BLaER1 treated with 17β-estradiol and CSF1 and Interleukin-3, amounts not matched to agents 10 nM and 100 nM (cell line): Measurements from ENCODE around the gene INPP5A.

Experiments
- H3K27ac ChIP-seq, 11 experiments: shearing (Covaris generic); formaldehyde crosslinking; 2 replicates each; pipeline ENCODE4 v1.8.1; 2022
- H3K27me3 ChIP-seq, 11 experiments: shearing (Covaris generic); formaldehyde crosslinking; 2 replicates each; pipeline ENCODE4 v1.8.1; 2022
- H3K36me3 ChIP-seq, 11 experiments: shearing (Covaris generic); formaldehyde crosslinking; 2 replicates each; pipeline ENCODE4 v1.8.1; 2022
- H3K4me1 ChIP-seq, 10 experiments: shearing (Covaris generic); formaldehyde crosslinking; 2 replicates each; pipeline ENCODE4 v1.8.1; 2022
- H3K4me2 ChIP-seq, 11 experiments: shearing (Covaris generic); formaldehyde crosslinking; 2 replicates each; pipeline ENCODE4 v1.8.1; 2022
- H3K4me3 ChIP-seq, 10 experiments: shearing (Covaris generic); formaldehyde crosslinking; 2 replicates each; pipeline ENCODE4 v1.8.1; 2022
- H3K9ac ChIP-seq, 11 experiments: shearing (Covaris generic); formaldehyde crosslinking; 2 replicates each; pipeline ENCODE4 v1.8.1; 2022
- H3K9me3 ChIP-seq, 11 experiments: shearing (Covaris generic); formaldehyde crosslinking; replicated peaks in 1 of 11; 2 replicates each; pipeline ENCODE4 v1.8.1; 2022
- H4K20me1 ChIP-seq, 11 experiments: shearing (Covaris generic); formaldehyde crosslinking; 2 replicates each; pipeline ENCODE4 v1.8.1; 2022
- Cebpa-rat ChIP-seq, 11 experiments: shearing (Covaris generic); IDR thresholded peaks; 2 replicates each; pipeline ENCODE4 v1.8.1; 2022

The INPP5A gene

DNA sequence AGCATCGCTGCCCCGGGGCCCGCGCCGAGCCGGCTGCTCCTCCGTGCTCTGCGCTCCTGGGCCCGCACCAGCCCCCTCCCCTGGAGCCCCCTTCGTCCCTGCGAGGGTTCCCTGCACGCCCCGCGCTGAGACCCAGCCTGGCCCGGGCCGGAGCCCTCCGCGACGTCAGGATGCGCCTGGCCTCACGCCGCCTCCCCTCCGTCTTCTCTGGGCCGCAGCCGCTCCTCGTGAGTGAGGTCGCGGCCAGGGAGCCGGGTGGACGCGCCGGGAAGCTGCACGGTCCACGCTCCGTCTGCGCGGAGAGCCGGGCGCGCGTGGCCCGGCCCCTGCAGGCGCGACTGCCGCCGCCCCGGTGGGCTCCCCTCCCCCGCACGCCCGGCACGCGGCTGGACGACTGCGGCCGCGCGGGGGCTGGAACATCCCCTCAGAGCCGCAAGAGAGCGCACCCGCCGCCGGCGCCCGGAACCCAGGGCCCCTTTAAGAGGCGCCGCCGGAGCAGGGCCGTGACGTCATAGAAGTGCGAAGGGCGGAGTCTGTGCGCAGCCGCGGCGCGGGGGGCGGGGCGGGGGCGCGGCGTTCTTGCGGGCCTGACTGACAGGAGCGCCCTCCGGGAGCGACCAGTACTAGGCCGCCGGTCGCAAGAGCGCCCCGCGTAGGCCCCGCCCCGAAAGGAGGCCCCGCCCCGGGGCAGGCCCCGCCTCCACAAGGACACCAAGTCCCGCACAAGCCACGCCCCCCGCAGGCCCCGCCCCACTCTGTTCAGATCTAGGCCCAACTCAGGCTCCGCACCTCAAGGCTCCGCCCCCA, 507 bp upstream of the INPP5A start:
- Histone ChIP-seq H3K27me3 (0 out of 22 replicates have a peak, but pooled peaks cover 0 to 5% (median 0%) of the 10 kb centered on the region in 11 experiments), H3K4me2 (peak overlapping the region; percentile 89 to 100 (median 98)), H3K4me3 (peak overlapping the region; percentile 74 to 95 (median 84)), H3K27ac (peak overlapping the region; percentile 34 to 91 (median 85); a peak in 21 of 22 replicates), H3K9ac (peak overlapping the region; percentile 77 to 96 (median 90)), H4K20me1 (peaks cover 20 to 63% (median 41%) of the 10 kb centered on the region in 11 experiments; a peak in 21 of 22 replicates), H3K36me3 (peaks cover 0 to 13% (median 0%) of the 10 kb centered on the region in 11 experiments; a peak in 5 of 22 replicates), H3K9me3 (peaks cover 0 to 8% (median 5%) of the 10 kb centered on the region in 11 experiments; a peak in 18 of 22 replicates), H3K4me1 (peaks cover 47 to 69% (median 66%) of the 10 kb centered on the region in 10 experiments)
- no peak for TF ChIP-seq Cebpa-rat (IDR thresholded peaks at IDR 0.05)

DNA sequence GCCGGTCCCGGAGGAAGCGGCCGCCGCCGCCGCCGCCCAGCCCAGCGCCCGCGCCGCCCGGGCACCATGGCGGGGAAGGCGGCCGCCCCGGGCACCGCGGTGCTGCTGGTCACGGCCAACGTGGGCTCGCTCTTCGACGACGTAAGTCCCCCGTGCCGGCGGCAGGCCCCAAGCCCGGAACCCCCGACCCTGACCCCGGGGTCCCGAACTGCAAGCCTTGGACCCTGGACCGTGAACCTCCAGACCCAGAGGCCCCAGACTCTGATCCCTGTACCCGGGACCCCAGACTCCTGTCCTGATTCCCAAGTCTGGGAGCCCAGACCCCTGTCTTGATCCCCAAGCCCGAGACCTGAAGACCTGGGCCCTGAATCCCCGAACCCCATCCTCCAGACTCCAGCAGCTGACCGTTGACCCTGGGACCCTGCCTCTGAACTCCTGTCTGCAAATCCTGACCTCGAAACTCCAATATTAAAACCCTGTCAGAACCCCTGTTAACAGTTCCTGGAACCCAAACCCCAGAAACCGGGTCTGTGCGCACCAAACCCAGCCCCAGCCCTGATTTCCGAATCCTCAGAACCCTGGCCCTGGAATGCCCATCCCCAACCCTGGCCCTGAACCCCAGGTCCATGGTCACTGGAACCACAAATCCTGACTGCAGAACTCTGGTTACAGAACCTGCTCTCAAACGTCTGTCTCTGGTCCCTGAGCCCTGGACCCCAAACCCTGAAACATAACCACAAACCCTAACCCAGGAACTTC, 623 bp downstream of the INPP5A start:
- peak overlapping the region; percentile 71 to 97 (median 88) for H3K4me3 ChIP-seq
- H3K4me1 ChIP-seq = peaks cover 50 to 78% (median 76%) of the 10 kb centered on the region in 10 experiments
- peak overlapping the region; percentile 96 to 100 (median 99) for H3K4me2 ChIP-seq
- peak overlapping the region; percentile 75 to 92 (median 86) for H3K27ac ChIP-seq
- TF ChIP-seq Cebpa-rat (IDR thresholded peaks at IDR 0.05) = no peak
- H3K9ac ChIP-seq = peak overlapping the region; percentile 86 to 96 (median 92)
- H3K9me3 ChIP-seq = no peaks in the 10 kb centered on the region
- H3K36me3 ChIP-seq = peaks cover 0 to 24% (median under 1%) of the 10 kb centered on the region in 11 experiments; a peak in 6 of 22 replicates
- peaks cover 0 to 8% (median 0%) of the 10 kb centered on the region in 11 experiments; a peak in 2 of 22 replicates for H3K27me3 ChIP-seq
- H4K20me1 ChIP-seq = peaks cover 26 to 75% (median 53%) of the 10 kb centered on the region in 11 experiments; a peak in 21 of 22 replicates

- peak overlapping the region; percentile 86 to 96 (median 92); a peak in 20 of 22 replicates for H3K9ac ChIP-seq
- H4K20me1 ChIP-seq = peaks cover 32 to 78% (median 60%) of the 10 kb centered on the region in 11 experiments; a peak in 21 of 22 replicates
Observed at GRCh38 chr10:132538790-132539421, 1.3 kb downstream of the INPP5A start.

GRCh38 chr10:132539431-132539839, 1.8 kb downstream of the INPP5A start:
- peak overlapping the region; percentile 96 to 100 (median 99) for H3K4me2 ChIP-seq
- H3K9ac ChIP-seq = peak overlapping the region in 10 of 11 experiments; percentile 86 to 96 (median 92); a peak in 19 of 22 replicates
- TF ChIP-seq Cebpa-rat (IDR thresholded peaks at IDR 0.05) = no peak
- peak overlapping the region; percentile 71 to 97 (median 88); a peak in 18 of 20 replicates for H3K4me3 ChIP-seq
- H4K20me1 ChIP-seq = peaks cover 38 to 80% (median 64%) of the 10 kb centered on the region in 11 experiments; a peak in 21 of 22 replicates
- H3K9me3 ChIP-seq = no peaks in the 10 kb centered on the region
- peaks cover 57 to 87% (median 83%) of the 10 kb centered on the region in 10 experiments for H3K4me1 ChIP-seq
- peaks cover 0 to 20% (median 0%) of the 10 kb centered on the region in 11 experiments; a peak in 4 of 22 replicates for H3K27me3 ChIP-seq
- peak overlapping the region in 9 of 11 experiments; percentile 82 to 92 (median 87); a peak in 16 of 22 replicates for H3K27ac ChIP-seq
- peaks cover 0 to 35% (median 5%) of the 10 kb centered on the region in 11 experiments; a peak in 8 of 22 replicates for H3K36me3 ChIP-seq

More at GRCh38 chr10:132538790-132539421, 1.3 kb downstream of the INPP5A start:
- Histone ChIP-seq H3K27ac (peak overlapping the region in 9 of 11 experiments; percentile 82 to 92 (median 87); a peak in 17 of 22 replicates), H3K4me2 (peak overlapping the region; percentile 96 to 100 (median 99)), H3K9me3 (no peaks in the 10 kb centered on the region), H3K4me1 (peaks cover 52 to 84% (median 81%) of the 10 kb centered on the region in 10 experiments), H3K4me3 (peak overlapping the region; percentile 71 to 97 (median 88)), H3K27me3 (peaks cover 0 to 15% (median 0%) of the 10 kb centered on the region in 11 experiments; a peak in 4 of 22 replicates), H3K36me3 (peaks cover 0 to 31% (median 5%) of the 10 kb centered on the region in 11 experiments; a peak in 8 of 22 replicates)
- TF ChIP-seq Cebpa-rat (IDR thresholded peaks at IDR 0.05) = no peak

GRCh38 chr10:132539894-132540293, 2.3 kb downstream of the INPP5A start:
- Histone ChIP-seq H3K27me3 (peaks cover 0 to 22% (median 0%) of the 10 kb centered on the region in 11 experiments; a peak in 4 of 22 replicates), H3K9me3 (no peaks in the 10 kb centered on the region), H3K4me3 (peak overlapping the region in 9 of 10 experiments; percentile 15 to 97 (median 85); a peak in 17 of 20 replicates), H3K4me1 (peaks cover 62 to 87% (median 83%) of the 10 kb centered on the region in 10 experiments), H3K4me2 (peak overlapping the region; percentile 96 to 100 (median 99); a peak in 21 of 22 replicates), H3K36me3 (peaks cover 0 to 35% (median 5%) of the 10 kb centered on the region in 11 experiments; a peak in 8 of 22 replicates), H3K9ac (peak overlapping the region in 9 of 11 experiments; percentile 24 to 96 (median 92); a peak in 18 of 22 replicates), H3K27ac (peak overlapping the region in 9 of 11 experiments; percentile 7 to 92 (median 87); a peak in 16 of 22 replicates), H4K20me1 (peaks cover 40 to 83% (median 66%) of the 10 kb centered on the region in 11 experiments; a peak in 21 of 22 replicates)
- no peak for TF ChIP-seq Cebpa-rat (IDR thresholded peaks at IDR 0.05)

GRCh38 chr10:132540456-132540855, 2.9 kb downstream of the INPP5A start:
- peak overlapping the region in 10 of 11 experiments; percentile 1 to 96 (median 91); a peak in 19 of 22 replicates for H3K9ac ChIP-seq
- peak overlapping the region in 9 of 11 experiments; percentile 7 to 92 (median 87); a peak in 16 of 22 replicates for H3K27ac ChIP-seq
- H4K20me1 ChIP-seq = peaks cover 46 to 83% (median 72%) of the 10 kb centered on the region in 11 experiments; a peak in 21 of 22 replicates
- H3K4me3 ChIP-seq = peak overlapping the region in 9 of 10 experiments; percentile 15 to 97 (median 85); a peak in 16 of 20 replicates
- peaks cover 0 to 22% (median 0%) of the 10 kb centered on the region in 11 experiments; a peak in 4 of 22 replicates for H3K27me3 ChIP-seq
- no peaks in the 10 kb centered on the region for H3K9me3 ChIP-seq
- H3K4me1 ChIP-seq = peaks cover 67 to 87% (median 83%) of the 10 kb centered on the region in 10 experiments
- H3K36me3 ChIP-seq = peaks cover 0 to 35% (median 5%) of the 10 kb centered on the region in 11 experiments; a peak in 8 of 22 replicates
- TF ChIP-seq Cebpa-rat (IDR thresholded peaks at IDR 0.05) = no peak
- peak overlapping the region; percentile 96 to 100 (median 99) for H3K4me2 ChIP-seq

- Histone ChIP-seq H3K4me3 (peak overlapping the region in 8 of 10 experiments; percentile 15 to 97 (median 88); a peak in 13 of 20 replicates), H3K27me3 (peaks cover 0 to 22% (median 0%) of the 10 kb centered on the region in 11 experiments; a peak in 4 of 22 replicates), H4K20me1 (peaks cover 53 to 85% (median 78%) of the 10 kb centered on the region in 11 experiments; a peak in 21 of 22 replicates), H3K36me3 (peaks cover 0 to 35% (median 5%) of the 10 kb centered on the region in 11 experiments; a peak in 8 of 22 replicates), H3K4me2 (peak overlapping the region; percentile 96 to 100 (median 99)), H3K27ac (peak overlapping the region in 8 of 11 experiments; percentile 23 to 92 (median 88); a peak in 13 of 22 replicates), H3K9me3 (no peaks in the 10 kb centered on the region), H3K9ac (peak overlapping the region in 9 of 11 experiments; percentile 24 to 96 (median 92); a peak in 17 of 22 replicates), H3K4me1 (peaks cover 73 to 88% (median 83%) of the 10 kb centered on the region in 10 experiments)
- no peak for TF ChIP-seq Cebpa-rat (IDR thresholded peaks at IDR 0.05)
Observed at GRCh38 chr10:132541129-132541528, 3.5 kb downstream of the INPP5A start.
